ENCODE data around the gene SF3B1. TPM values are rescaled to one million over a fixed set of nuclear protein-coding genes. Genes with fewer than 3 reads are reported as not detected.
"Not testable (repeated sequence)": the region's sequence is repeated elsewhere in the genome, so short reads cannot be mapped to it uniquely, and the experiment has no call there.

SF3B1 gene
- total RNA-seq, 1 donor from 2014 or later = 370 TPM

- Mint-ChIP-seq H3K27me3 (no peaks in the 10 kb centered on the region), H3K36me3 (ENCODE audit: insufficient read depth) (no peaks in the 10 kb centered on the region), H3K4me1 (ENCODE audit: low read depth) (no peaks in the 10 kb centered on the region), H3K4me3 (ENCODE audit: low read depth) (no peak overlapping the region), H3K27ac (no peak overlapping the region), H3K9me3 (ENCODE audit: low read depth) (peaks cover 3% of the 10 kb centered on the region)
- no peak for DNase-seq (ENCODE audit: low spot score, unreplicated experiment)
- TF ChIP-seq CTCF (IDR thresholded peaks at IDR 0.05; ENCODE audit: unreplicated experiment) = no peak
Measured at GRCh38 chr2:197348721-197349360, 86.0 kb downstream of the SF3B1 start.

GRCh38 chr2:197345846-197346370 is 88.9 kb downstream of the SF3B1 start:
- no peaks in the 10 kb centered on the region for H3K4me1 Mint-ChIP-seq (ENCODE audit: low read depth)

GRCh38 chr2:197343968-197344367 is 90.9 kb downstream of the SF3B1 start:
- H3K4me3 Mint-ChIP-seq (ENCODE audit: low read depth); H3K4me1 Mint-ChIP-seq (ENCODE audit: low read depth); H3K27me3 Mint-ChIP-seq; DNase-seq (ENCODE audit: low spot score, unreplicated experiment); H3K9me3 Mint-ChIP-seq (ENCODE audit: low read depth); H3K27ac Mint-ChIP-seq; H3K36me3 Mint-ChIP-seq (ENCODE audit: insufficient read depth): not testable (repeated sequence)

More at GRCh38 chr2:197345846-197346370, 88.9 kb downstream of the SF3B1 start:
- no peak overlapping the region for H3K27ac Mint-ChIP-seq
- H3K27me3 Mint-ChIP-seq = no peaks in the 10 kb centered on the region
- TF ChIP-seq CTCF (IDR thresholded peaks at IDR 0.05; ENCODE audit: unreplicated experiment) = no peak
- H3K9me3 Mint-ChIP-seq (ENCODE audit: low read depth) = peaks cover 3% of the 10 kb centered on the region
- H3K4me3 Mint-ChIP-seq (ENCODE audit: low read depth) = no peak overlapping the region
- DNase-seq (ENCODE audit: low spot score, unreplicated experiment) = no peak
- no peaks in the 10 kb centered on the region for H3K36me3 Mint-ChIP-seq (ENCODE audit: insufficient read depth)

- H3K4me3 Mint-ChIP-seq (ENCODE audit: low read depth) = no peak overlapping the region
- H3K27ac Mint-ChIP-seq = no peak overlapping the region
- no peaks in the 10 kb centered on the region for H3K27me3 Mint-ChIP-seq
- no peaks in the 10 kb centered on the region for H3K9me3 Mint-ChIP-seq (ENCODE audit: low read depth)
- no peak for DNase-seq (ENCODE audit: low spot score, unreplicated experiment)
- no peaks in the 10 kb centered on the region for H3K36me3 Mint-ChIP-seq (ENCODE audit: insufficient read depth)
- TF ChIP-seq CTCF (IDR thresholded peaks at IDR 0.05; ENCODE audit: unreplicated experiment) = no peak
- no peaks in the 10 kb centered on the region for H3K4me1 Mint-ChIP-seq (ENCODE audit: low read depth)
Measured at GRCh38 chr2:197340591-197340990, 94.2 kb downstream of the SF3B1 start.

Other genes with a start within 250 kb of the SF3B1 start
- gene ANKRD44, start 124.2 kb downstream of the SF3B1 start, total RNA-seq = 4.0 and 6.0 TPM in 2 replicates
- 11.0 and 11.8 TPM in 2 replicates for gene COQ10B, start 18.5 kb upstream of the SF3B1 start, total RNA-seq
- gene HSPD1, start 64.8 kb upstream of the SF3B1 start, total RNA-seq = 403 and 409 TPM in 2 replicates
- gene HSPE1, start 65.4 kb upstream of the SF3B1 start, total RNA-seq = 180 and 185 TPM in 2 replicates
- 29.8 and 41.4 TPM in 2 replicates for gene MOB4, start 81.0 kb upstream of the SF3B1 start, total RNA-seq
- 5.4 and 5.7 TPM in 2 replicates for gene RFTN2, start 240.6 kb upstream of the SF3B1 start, total RNA-seq

All from progenitor cell of endocrine pancreas (in vitro differentiated cells).